Measurements from ENCODE around the gene MGAT4C.
"Not testable (repeated sequence)": the region's sequence is repeated elsewhere in the genome, so short reads cannot be mapped to it uniquely, and the experiment has no call there.

The MGAT4C gene

DNA sequence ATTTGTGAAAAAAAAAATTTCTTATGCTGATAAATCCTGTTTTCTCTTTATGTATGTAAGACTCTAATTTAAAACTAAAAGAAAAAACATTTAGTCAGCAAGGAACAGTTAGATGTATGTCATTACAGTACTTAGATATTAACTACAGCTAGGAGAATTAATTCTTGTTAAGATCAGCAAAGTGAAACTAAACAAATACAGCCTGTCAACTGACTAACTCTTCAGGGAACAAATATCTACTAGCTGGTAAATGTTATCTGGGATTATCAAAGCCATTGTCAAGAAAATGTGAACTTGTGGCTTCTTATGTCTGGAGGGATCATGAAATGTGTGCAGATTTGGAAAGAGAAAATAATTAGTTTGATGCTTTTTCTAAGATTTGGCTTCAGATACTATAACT lies 27.5 kb downstream of the MGAT4C start:
- no peak for DNase-seq

DNA sequence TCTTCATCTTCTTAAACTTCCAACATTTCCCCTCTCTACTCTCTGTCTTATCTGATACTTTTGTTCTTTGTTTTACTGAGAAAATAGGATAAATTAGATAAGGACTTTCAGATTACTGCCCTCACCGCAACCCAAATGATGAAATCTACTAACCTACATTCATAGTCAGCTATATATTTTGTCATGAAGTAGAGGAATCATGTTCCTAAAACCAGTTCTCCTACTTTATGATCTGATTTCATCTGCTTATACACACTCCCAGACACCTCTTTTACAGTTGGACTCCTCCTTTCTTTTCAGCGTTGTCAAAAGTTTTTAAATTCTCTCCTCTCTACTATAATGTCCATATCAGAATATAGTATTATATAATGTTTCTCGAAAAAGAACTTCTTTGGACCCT lies 29.7 kb downstream of the MGAT4C start:
- no peak for DNase-seq

DNA sequence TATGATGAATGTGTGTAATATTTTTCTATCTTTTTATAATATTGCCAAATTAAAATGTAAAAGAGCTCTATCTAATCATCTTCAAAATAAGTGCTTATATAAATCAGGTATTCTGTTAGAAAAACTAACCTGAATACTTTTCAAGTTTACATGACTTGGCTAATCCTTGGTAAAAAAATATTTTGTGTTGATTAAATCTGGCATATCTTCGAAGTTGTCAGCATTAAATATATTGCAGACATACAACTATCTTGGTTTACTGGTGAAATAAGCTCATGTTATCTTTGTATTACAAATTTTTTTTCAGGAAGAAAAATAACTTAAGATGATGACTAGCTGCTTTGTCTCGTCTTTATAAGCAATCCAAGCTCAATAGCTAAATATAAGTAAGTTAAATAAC lies 39.6 kb downstream of the MGAT4C start:
- DNase-seq: no peak

DNA sequence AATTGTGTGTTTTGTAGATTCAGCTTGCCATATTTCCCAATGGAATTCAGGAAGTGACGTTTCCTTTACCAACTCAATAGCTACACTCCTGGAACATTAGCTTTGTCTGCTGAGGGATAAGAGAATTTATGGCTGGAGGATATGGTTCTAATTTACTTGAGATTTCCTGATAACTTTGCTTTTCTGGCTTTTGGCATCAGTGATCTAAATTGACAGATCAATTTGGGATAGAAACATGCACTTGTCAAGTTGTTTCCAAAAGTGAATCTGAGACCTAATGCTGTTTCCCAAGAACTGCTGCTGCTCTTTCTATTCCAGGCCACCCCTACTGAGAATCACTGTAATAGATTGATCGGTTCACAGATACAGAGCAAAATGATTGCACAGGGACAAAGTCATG lies 43.2 kb downstream of the MGAT4C start:
- no peak for DNase-seq

DNA sequence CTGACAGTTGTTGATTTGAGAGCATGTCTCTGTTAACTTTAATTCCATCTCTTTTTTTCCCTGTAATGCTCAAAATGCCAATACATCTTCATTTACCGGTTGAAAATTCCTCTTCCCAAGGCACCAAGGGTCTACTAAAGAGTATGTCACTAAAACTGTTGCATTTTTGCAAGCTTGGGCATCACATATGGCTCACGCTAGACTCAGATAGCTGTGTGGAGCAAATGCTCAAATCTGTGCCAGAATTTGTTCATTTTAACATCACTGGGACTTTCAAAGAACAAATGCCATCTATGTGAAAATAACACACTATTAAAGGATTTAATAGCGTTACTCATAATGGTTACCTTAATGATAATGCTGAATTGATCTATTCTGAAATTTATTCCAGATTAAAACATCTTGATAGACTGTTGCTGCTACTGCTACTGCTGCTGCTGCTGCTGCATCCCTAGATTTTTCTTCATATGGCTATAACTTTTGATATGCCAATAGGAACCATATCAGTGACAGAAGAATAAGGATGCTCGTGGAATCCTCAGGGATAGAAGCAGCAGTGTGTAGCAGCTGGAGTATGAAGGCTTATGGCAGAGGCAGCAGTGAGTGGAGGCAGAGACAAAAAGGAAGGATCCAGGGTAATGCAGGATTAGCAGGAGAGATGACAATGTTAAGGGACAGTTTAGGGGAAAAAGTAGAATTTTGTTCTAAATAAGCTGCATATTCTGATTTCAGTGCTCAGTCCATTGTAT lies 57.3 kb downstream of the MGAT4C start:
- DNase-seq: no peak

DNA sequence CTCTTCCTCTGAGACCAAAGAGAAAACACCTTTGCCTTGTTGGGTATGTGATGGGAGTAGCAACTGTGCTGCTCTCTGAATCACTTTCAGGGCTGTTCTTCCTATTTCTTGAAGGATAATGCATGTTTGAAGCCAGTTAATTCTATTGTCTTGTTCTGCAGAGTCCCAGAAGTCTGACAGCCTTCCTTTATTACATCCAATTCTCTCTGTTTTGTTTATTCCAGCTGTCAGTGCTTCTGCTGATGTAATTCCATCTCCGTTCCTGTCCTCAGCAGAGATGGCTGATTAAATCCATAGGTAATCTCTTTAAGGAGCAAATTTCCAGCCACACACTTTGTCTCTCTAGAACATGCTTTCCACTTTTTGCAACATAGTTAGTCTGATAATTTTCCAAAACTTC lies 59.7 kb downstream of the MGAT4C start:
- no peak for DNase-seq

DNA sequence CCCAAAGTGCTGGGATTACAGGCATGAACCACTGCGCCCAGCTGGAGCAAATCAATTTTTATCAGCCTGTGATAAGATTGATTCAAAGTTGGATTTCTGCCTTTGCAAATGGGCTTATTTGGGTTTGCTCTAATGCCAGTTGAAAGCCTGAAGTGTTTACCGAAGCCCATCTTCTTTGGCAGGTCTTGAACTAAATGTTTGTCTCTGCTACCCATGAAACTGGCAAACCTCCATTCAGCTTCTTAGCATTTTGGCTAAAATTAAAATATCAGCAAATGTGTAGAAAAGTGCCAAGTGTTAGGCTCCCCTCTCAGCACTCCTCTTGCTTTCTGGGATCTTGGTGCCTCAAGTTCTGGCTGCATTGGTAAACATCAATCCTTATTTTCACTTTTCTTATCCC lies 61.5 kb downstream of the MGAT4C start:
- no peak for DNase-seq

DNA sequence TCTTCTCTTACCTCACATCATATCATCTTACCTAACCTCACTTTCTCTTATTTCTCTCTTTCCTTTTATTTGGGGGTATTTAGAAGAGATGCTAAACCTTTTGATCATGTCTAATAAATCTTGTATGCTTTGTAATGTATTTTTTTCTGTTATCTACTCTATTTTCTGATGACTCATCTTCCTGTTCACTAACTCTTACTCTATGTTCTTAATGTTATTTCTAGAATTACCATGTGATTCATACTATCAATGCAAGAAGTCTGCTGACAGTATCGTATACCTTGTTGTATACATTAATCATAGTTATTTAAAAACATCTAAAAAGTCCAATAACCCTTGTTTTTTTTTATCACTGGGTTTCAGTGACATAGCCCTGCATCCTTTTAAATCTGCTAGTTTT lies 62.3 kb downstream of the MGAT4C start:
- DNase-seq: no peak

DNA sequence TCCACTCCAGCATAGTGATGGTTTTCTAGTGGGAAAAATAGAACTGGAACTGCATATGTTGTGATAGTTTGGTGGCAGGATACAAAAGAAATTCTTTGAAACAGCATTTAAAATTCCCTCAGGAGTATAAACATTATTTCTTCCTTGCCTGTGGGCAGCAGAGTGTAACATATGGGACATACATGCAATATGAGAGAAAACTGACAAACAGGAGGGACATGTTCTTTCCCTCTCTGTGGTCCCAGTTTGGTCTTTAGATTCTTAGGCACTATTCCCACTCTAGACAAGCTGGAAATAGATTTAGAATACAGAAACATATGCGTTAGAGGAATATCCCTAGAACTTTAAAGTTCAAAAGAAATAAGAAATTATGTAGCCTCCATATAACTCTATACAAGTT lies 68.0 kb downstream of the MGAT4C start:
- DNase-seq: no peak

DNA sequence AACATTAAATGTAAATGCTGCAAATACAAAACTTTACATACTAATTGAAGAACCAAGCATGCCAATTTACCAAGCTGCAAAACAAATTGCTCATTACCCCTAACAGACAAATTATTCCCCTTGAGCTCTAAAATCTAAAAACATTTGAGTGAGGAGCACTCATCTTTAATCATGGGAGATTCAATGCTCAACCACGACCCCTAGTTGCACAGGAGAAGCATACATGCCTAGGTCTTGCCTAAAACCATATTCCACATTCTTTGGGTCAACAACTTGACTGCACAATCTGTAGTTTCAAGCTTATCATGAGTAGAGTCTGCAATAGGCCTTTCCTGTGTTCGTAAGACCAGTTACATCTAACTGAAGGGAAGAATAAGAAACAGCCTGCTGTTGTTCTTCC lies 69.7 kb downstream of the MGAT4C start:
- no peak for DNase-seq

DNA sequence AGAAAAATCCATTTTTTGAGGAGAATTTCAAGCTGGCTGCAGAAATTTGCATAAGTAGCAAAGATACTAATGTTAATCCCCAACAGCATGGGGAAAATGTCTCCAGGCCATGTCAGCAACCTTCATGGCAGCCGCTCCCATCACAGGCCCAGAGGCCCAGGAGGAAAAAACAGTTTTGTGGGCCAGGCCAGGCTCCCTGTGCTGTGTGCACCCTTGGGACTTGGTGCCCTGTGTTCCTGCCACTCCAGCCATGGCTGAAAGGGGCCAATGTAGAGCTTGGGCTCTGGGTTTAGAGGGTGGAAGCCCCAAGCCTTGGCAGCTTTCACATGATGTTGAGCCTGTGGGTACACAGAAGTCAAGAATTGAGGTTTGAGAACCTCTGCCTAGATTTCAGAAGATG lies 76.3 kb downstream of the MGAT4C start:
- DNase-seq: no peak

DNA sequence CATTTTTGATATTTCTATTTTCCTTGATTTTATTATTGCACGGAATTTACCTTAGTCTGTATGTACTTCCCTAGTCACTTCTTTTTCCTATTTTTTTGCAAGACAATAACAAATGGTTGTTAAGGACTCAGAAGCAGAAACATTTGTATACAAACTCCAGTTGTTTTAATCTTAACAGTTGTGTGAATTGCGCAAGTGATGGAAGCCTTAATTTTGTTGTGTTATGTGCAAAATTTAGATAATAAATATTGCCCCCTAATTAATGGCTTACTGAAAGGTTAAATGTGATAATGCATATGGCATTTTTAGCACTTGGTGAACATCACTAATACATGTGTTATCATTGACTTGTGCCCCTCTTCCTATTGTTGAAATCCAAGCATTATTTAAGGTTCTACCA lies 82.0 kb downstream of the MGAT4C start:
- no peak for DNase-seq

DNA sequence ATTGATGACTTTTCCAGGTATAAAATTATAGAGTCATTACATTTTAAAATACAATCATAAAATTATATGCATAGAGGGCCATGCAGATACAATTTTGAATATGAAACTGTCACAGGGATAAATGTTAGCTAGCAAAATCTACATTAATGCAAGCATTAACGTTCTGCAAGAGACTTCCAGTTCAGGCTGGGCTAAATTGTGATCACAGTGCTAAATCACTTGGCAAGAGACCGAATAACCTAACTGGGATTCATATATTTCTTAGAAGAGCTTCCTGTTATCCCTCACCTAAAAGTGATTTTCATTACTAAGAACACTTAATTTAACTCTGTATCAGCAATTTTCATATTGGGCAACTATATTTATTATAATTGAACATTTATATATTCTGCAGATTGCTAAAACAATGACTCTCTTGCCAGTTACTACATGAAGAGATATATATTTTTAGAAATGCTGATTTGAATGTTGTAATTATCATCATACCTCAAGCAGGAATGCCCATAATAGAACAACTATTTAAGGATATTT lies 83.2 kb downstream of the MGAT4C start:
- no peak for DNase-seq

DNA sequence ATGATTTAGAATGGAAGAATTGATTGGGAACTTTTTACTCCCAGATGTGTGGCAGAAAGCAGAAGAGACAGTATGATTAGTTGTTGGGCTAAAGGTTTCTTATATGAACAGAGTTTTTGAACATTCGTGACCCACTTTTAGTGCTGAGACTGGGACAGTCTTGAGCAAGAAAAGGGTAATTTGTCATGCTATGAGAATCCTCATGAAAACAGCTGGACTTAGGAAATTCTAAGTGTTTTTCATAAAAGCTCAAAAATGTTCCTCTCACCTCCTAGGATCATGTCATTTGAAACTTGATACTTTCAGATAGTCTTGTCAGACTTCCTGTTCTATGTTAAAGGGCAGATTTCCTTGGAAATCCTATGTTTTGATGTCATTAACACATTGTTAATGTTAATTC lies 86.1 kb downstream of the MGAT4C start:
- no peak for DNase-seq

DNA sequence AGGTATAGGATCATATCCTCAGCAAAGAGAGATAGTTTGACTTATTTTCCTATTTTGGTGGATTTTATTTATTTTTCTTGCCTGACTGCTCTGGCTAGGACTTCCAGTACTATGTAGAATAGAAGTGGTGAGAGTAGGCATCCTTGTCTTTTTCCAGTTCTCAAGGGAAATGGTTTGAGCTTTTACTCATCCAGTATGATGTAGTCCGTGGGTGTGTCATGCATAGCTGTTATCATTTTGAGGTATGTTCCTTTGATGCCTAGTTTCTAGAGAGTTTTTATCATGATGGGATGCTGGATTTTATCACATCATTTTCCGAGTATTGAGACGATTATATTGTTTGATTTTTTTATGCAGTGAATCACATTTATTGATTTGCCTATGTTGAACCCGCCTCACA lies 97.2 kb downstream of the MGAT4C start:
- DNase-seq: no peak

DNA sequence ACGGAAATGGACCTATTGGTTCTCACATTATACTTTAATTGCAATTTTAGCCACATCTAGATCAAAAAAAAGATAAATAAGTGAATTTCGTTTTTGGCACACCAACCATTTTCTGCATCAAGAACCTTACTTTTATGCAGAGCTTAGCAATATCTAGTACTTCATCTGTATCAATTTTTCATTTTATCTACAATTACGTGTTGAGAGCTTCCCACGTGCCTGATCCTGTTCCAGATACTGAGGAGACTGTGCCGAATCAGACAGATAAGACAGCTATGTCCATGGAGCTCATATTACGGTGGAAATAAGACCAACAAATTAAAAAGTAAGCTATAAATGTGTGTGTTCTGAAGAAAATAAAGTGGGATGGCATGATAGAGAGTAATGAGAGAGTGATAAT lies 101.6 kb downstream of the MGAT4C start:
- DNase-seq: no peak

DNA sequence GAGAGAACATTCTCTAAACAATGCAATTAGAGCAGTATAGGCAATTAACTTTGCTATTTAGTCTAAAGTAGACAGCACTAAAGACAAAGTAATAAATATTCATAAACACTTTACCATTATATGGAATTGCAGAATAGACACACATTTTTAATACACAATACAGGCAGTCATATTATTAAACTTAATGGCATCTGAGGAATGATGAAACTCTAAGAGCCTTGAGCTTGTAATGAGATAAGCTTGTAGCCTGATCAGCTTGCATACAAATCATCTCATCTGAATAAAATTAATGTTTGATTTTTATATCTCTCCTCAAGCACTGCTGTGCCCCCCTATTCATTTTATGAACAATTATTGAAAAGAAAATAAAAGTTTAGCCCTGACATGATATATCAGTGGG lies 107.6 kb downstream of the MGAT4C start:
- DNase-seq: no peak

DNA sequence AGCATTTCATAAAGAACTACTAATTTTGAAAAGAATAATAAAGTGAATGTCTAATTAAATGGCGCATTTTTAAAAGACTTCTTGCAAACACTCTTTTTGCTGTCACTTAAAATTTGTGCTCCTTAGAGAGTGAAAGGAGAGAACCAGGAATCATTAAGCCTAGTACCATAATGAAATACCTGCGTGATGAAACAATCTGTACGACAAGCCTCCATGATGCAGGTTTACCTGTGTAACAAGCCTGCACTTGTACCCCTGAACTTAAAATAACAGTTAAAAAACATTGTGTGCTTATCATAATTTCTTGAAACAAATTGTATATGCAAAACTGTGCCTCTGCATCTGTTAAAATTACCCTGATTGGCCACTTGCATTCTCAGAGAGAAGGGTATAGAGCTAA lies 108.1 kb downstream of the MGAT4C start:
- DNase-seq: no peak

DNA sequence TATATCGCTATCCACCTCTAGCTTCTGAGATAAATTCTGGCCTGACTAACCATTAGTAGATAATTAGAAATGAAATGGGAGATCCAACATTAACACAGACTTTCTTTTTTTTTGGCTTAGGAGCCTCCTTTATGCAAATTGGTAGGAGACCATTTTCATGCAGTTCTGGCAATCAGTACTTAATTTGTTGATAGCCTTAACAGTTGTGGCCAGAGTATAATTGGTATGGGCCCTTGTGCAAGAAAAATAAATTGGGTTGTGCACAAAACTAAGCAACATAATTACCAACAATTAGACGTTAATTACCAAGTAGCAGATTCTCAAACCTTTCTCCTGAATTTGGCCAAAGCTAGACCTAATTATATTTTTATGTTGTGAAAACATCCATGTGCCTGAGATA lies 111.0 kb downstream of the MGAT4C start:
- no peak for DNase-seq

DNA sequence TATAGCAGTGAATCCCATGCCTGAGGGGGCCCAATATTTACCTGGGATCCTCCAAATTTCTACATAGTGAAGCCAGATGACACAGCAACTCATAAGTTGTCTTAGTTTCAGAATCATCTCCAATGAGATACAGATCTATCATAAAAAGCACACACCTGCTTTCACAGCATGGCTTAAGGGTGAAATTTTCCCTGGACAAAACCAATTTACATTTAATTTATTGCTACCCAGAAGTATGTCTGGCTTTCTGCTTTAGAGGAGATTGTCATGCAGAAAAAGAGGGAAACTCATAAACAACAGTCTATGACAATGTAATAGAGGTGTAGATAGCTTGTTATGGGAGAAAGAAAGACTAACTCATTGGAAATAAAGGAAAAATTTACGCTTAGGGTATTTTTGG lies 113.0 kb downstream of the MGAT4C start:
- no peak for DNase-seq

DNA sequence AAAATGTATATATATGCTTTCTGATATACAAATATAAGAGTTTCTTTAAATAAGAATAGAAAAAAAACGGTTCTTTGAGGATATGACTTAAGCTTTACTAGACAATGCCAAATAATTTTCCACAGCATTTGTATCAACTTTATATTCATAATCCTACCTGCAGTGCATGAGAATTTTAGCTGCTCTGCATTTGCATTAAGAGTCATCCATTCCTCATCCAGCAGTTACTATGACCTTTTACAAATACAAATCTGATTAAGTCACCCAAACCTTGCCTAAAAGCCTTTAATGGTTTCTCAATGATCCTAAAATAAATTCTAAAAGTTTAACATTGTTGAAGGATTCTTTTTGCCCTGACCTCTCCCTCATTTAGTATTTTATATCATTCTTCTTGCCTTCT lies 116.5 kb downstream of the MGAT4C start:
- no peak for DNase-seq

DNA sequence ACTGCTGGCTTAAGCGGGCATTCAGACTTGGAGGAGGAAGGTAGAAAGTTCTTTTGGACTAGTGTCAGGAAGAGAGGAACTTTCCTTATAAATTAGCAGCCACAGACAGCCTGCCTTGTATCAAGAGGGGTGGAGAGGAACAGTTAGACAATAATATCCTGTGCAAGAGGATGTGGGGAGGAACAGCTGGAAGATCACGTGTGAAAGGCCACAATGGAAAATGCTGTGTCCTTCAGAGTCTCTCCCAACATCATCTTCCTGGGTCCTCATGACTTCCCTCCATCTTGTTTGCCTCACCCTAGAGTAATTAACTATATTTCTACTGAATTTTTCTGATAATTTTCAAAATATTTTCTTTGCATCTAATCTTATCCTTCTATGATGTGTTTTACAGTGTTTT lies 117.4 kb downstream of the MGAT4C start:
- DNase-seq: no peak

DNA sequence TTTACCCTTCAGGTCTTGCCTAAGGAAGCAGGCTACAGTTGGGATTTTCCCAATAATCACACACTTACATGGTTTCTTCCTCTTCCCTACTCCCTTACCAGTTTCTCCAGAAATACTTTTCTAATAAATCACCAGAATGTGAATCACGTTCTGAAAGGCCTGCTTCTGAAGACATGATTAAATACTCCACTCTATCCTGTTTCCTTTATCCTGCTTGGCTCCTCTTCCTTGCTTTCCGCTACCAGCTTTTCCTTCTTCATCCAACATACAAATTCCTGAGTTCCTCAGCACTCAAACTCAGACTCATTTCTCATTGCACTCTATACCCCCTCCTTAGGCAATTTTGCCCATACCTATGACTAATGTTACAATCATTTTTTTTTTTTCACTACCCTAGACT lies 118.3 kb downstream of the MGAT4C start:
- no peak for DNase-seq

DNA sequence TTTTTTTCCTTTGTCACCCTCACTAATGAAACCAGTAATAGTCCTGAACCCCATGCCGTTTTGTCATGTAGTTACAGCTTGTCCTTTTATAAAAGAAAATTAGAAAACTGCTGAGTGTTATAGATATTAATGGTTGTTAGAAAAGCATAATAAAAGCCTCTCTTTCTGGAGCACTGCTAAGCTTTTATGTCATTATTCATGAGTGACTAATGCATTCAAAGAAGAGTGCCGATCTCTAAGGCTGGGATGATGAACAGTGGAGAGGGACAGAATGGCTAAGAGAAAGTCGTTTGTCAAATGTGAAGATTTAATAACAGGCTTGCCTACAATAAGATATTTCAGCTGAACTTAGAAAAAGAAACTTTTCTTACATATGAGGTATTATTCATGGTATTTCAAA lies 121.6 kb downstream of the MGAT4C start:
- no peak for DNase-seq

DNA sequence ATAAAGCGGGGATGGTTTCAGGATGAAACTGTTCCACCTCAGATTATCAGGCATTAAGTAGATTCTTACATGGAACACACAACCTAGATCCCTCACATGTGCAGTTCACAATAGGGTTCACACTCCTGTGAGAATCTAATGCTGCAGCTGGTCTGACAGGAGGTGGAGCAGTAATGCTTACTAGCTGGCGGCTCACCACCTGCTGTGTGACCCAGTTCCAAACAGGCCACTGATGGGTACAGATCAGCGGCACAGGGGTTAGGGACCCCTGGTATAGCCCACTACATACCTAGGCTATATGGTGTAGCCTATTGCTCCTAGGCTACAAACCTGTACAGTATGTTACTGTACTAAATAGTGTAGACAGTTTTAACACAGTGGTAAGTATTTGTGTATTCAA lies 129.3 kb downstream of the MGAT4C start:
- not testable (repeated sequence) for DNase-seq
